D341Med (cell line): ENCODE data around the gene AMIGO3.

Experiments
- DNase-seq: peaks from one replicate; pipeline ENCODE4 v3.0.0; 2012; ENCODE audit warnings: low spot score

AMIGO3 gene

DNA sequence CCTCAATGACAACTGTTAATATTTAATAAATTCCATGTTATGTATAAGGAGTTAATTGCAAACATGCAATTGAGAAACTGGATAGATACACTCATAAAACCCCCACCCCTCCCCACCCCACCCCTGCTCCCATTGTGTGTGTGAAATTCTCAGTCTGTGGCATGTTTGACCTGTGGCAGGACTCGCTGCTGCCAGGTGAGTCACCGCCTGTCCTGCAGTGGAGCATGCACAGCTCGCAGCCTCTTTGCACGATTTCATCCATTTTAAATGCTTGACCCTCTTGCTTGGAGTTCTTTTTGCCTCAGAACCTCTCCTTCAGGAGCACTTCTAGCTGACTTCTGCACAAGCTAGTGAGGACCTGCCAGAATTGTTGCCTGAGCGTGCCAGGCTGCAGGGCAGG, 50.6 kb downstream of the AMIGO3 start:
- DNase-seq: no peak

DNA sequence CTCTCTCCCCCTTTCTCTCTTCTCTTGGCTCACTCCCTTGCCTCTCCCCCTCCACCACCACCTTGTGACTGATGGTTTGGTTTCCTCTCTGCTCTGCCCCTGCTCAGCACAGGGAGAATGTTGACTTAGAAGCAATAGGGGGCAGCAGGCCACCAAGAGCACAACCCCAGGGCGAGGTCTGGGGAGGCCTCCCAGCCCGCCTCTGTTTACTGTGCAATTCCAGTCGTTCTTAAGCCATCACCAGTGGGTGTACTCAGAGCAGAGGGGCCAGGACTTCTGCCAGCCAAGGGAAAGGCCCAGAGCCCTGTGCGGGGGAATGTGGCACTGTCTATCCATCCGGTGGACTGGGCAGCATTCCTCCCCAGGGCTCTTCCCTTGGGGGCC, 51.1 kb downstream of the AMIGO3 start:
- no peak for DNase-seq

DNA sequence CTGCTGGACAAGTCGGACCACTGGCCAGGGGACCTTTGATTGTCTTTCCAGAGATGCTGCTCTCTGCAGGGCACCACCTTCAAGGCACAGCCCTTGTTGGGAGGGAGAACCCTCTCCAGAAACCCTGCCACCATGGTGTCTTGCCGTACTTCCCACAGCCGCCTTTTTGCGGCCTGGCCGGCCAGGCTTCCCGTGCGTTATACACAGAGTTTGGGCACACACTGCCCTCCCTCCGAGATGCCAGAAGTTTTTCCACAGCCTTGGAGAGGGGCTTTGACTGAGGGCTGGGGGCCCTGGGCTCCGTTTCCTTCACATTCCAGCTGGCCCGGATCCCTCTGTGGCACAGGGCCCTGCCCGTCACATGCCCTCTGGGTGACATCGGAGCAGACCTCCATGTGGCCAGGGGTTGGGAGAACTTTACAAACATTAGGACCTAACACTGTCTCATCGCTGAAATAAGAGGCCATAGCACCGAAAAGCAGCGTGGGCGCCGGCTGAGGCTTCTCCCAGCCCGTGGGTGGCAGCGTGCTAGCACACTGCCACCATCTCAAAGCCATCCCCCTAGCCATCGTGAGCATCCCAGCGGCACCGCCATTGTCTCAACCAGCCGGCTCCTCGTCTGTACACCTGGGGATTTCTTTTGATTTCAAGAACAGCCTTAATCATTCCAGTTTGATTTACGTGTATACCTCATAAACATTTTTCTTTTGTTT, 51.6 kb downstream of the AMIGO3 start:
- no peak for DNase-seq
